ENCODE data around the gene RAB26.

The RAB26 gene

DNA sequence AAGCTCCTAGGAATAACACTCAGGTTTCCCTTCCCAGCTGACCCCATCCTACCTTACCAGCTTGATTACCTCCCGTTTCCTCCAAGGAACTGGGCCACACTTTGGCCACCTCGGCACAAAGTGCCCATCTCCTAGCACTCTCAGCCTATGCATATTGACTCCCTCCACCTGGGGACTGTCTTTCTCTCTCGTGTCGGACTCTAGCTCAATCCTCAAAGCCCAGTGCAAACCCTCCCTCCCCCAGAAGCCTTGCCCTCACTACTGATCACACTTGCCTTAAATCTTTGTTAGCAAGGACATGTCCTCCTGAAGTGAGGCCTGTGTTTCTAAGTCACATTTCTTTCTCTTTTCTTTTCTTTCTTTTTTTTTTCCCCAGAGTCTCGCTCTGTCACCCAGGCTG lies 2.6 kb upstream of the RAB26 start:
- DNase-seq: no peak

DNA sequence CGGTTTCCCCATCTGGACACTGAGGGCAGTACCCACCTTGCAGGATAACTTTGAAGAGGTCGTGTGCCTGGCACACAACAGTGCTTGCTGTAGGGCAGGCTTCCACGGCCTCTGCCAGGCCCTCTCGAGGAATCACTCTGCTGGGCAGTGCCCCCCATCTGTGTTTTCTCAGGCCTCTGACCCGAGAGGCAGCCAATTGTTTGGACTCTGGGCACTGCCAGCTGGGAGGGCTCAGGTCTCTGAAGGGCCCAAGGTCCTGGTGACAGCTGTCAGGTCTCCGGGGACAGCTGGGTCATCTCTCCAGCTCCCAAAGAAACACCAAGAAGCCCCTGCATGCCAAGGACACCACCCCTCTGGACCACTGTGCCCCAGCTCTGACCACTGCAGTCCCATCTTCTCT lies 1.0 kb upstream of the RAB26 start:
- DNase-seq: no peak

DNA sequence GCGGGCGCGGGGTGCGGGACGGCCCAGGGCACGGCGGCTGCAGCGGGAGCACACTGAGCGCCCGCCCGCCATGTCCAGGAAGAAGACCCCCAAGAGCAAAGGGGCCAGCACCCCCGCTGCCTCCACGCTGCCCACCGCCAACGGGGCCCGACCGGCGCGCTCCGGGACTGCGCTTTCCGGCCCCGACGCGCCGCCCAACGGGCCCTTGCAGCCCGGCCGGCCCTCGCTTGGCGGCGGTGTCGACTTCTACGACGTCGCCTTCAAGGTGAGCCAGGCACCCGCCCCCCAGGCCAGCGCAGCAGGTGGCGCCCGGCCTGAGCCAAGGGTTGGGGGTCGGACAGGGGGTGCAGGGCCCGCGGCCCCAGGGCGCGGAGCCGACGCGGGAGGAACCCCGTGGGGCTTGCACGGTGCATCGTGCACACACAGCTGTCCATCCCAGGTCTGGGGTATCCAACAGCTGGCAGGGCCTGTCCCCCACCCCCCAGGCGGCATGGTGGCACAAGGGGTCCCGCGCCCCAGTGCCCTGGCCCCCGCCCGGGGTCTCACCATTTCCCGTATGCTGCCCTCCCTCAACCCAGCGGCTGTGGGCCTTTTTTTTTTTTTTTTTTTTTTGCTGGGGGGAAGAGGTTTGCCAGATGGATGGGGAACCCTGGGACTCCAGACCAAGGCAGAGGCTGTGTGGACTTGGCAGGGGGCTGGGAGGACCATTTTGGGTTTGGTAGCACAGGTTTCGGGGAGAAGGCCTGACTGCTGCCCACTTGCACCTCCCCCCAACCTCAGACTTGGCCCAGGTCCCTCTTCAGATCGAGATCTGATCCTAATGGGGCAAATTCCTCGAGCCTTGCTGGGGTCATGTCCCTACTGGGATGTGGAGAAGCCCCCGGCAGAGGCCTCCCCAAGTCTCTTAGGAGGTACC lies 547 bp downstream of the RAB26 start:
- no peak for DNase-seq

DNA sequence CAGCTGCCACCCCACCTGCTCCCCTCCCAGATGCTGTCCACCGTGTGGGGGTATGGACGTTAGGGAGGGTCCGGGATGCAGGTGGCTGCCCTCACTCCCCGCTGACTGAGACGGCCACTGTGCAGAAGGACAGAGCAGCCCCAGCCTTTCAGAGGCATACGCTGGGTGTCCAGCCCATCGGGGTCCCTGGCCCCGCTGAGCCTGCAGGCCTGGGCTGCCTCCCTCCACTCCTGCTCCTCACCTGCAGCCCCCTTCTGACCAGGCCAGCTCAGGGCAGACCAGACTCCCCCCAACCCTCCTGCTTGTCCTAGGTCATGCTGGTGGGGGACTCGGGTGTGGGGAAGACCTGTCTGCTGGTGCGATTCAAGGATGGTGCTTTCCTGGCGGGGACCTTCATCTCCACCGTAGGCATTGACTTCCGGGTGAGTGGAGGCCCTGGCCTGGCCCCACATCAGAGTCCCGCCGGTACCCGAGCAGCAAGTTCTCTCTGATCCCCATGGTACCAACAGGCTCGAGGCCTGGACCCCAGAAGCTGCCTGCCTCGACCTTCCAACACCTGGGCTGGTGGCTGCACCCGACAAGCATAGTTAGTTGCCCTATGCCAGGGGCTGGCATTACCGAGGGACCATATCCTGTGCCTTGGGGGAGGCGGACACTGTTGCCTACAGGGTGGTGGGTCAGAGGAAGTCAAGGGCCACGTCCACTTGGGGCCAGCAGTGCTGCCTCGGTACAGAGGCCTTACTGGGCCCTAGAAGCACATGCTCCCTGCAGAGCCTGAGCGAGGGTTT lies 1.4 kb downstream of the RAB26 start:
- no peak for DNase-seq

DNA sequence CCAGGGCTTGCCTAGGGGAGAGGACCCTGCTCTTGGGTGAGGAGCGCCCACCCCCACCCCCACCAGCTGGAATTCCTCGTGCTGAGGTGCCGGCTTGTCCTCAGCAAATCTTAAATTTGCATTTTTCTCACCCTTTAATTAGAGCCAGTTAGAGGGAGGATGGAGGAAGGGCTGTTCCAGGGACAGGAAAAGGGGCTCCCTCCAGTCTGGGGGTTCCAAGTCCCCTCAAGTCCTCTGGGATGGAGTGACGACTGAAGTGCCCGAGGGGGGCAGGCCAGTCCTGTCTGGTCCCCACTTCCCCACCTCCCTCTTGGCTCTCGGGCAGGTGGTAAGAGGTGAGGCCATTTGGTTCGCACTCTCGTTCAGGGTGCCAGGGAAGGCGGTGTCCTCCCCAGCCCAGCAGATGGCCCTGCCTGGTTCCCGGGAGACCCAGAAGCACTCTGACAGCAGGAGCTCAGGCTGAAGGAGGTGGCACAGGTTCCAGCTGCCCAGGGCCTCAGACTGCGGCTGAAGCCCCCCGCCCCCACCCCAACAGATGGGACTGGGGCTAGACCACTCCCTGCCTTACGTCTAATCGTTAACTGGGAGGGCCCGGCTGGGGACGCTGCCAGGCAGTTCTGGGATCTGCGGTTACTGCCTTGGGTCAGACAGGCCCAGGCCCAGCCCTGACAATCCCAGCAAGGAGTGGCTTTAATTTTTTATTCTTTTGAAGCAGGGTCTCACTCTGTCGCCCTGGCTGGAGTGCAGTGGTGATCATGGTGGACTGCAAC lies 2.2 kb downstream of the RAB26 start:
- DNase-seq: no peak

DNA sequence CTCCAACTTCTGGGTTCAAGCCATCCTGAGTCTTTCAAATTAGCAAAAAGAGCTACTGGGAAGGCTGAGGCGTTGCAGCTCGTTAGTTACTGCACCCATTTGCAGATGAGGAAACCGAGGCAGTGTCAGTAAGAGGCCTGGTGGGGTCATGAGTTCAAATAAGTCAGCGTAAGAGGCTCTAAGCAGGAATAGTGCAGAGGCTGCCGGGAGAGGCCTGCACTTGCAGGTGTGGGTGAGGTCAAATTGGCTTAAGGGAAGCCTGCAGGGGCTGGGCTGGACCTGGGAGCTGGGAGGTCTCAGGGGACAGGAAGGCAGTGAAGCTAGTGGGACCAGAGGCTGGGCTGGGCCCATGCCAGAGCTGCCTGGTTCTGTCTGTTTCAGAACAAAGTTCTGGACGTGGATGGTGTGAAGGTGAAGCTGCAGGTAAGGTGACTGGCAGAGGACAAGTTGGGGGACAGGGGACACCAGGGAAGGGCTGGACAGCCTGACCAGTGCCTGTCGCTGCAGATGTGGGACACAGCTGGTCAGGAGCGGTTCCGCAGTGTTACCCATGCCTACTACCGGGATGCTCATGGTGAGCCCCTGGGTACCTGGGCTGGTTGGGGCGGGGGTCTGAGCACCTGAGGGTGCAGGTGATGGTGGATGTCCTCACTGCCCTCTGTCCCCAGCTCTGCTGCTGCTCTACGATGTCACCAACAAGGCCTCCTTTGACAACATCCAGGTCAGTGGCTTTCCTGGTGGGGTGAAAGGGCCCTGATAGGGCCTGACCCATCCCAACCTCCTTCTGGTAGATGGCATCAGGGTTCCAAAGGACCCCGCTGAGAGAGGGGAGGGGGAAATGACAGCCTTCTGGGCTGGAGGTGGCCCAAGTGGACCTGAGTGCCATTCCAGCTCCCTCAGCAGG lies 3.0 kb downstream of the RAB26 start:
- no peak for DNase-seq

DNA sequence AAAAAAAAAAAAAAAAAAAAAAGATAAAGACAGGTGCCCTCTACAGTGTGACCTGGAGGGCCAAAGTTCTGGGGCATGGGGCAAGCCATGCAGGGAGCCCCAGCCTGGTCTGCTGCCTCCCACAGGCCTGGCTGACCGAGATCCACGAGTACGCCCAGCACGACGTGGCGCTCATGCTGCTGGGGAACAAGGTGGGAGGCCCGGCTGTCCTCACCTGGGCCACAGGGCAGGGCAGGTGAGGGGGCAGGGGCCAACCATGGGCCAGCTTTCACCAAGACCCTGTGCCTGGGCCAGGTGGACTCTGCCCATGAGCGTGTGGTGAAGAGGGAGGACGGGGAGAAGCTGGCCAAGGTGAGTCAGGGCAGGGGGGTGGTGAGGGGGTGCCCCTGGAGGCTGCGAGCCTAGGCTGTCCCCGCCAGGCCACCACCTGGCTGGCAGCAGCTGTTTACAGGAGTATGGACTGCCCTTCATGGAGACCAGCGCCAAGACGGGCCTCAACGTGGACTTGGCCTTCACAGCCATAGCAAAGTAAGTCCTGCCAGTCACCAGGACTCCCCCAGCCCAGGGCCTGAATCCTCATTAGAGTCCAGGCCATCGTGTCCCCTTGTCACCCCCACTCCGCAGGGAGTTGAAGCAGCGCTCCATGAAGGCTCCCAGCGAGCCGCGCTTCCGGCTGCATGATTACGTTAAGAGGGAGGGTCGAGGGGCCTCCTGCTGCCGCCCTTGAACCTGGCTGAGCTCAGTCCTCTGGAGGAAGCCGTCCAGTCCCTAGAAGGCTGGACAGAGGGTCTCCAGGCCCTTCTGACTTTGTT lies 4.5 kb downstream of the RAB26 start:
- DNase-seq: no peak

DNA sequence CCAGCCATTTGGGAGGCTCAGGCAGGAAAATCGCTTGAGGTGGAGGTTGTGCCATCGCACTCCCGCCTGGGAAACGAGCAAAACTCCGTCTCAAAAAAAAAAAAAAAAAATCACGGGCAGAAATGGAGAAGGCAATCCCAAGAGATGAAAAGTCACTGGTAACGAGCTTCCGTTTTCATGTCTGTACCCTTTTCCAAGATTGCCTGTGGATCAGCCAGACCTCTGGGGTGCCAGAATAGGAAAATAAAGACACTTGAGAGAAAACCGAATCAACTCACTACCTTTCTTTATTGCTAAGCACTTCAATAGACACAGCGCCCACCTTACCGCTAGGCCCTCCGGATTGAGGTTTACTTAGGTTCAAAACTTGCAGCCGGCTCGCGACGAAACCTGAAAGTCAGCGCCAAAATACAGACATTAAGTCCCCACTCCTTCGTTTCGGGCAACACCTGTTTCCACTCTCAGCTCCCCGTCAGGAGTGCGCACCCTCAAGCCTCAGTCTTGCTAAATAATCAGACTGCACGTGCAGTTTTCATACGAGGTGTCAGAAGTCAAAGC lies 6.2 kb downstream of the RAB26 start:
- no peak for DNase-seq

DNA sequence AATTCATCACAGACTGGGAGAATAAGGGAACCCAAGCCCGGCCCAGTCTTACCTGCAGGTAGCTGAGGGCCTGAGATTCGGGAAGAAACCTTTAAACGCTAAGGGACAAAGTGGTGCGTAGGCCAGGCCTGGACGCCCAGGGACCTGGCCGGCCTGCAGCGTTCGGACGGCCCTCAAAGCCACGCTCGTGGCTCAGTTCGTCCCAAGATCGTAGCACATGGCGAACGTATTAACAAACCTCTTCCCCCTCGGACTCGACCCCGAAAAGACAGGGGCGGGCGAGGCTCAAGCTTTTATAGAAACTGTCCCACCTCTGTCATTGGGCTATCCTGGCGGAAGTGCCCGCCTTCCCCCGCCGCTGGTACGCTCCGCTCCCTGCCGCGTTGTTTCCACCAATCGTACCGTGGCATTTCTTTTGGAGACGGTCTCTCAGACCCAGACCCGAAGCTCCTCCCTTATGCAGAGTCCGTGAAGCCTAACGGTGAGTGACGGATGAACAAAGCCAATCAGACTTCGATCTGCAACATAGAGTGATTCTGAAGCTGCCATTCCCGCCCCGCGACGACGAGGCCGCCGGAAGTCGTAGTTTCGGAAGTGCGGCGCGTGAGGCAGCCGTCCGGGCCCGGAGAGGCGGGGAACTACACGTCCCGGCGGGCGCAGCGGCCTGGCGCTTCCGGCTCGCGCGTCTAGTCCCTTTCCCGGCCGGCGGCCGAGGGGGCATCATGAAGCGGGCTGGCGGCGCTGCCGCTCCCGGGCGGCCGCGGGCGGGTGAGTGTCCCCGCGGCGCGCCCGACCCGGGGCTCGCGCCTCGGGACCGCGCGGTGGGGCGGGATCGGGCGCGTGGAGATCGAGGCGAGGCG lies 6.9 kb downstream of the RAB26 start, which contains the start of gene TRAF7:
TRAF7 (plus strand) TSS at position 692 of the 860 bp plus-strand sequence. CDS start 8,139 bp downstream, outside the sequence.
- peak; percentile 57 for DNase-seq

DNA sequence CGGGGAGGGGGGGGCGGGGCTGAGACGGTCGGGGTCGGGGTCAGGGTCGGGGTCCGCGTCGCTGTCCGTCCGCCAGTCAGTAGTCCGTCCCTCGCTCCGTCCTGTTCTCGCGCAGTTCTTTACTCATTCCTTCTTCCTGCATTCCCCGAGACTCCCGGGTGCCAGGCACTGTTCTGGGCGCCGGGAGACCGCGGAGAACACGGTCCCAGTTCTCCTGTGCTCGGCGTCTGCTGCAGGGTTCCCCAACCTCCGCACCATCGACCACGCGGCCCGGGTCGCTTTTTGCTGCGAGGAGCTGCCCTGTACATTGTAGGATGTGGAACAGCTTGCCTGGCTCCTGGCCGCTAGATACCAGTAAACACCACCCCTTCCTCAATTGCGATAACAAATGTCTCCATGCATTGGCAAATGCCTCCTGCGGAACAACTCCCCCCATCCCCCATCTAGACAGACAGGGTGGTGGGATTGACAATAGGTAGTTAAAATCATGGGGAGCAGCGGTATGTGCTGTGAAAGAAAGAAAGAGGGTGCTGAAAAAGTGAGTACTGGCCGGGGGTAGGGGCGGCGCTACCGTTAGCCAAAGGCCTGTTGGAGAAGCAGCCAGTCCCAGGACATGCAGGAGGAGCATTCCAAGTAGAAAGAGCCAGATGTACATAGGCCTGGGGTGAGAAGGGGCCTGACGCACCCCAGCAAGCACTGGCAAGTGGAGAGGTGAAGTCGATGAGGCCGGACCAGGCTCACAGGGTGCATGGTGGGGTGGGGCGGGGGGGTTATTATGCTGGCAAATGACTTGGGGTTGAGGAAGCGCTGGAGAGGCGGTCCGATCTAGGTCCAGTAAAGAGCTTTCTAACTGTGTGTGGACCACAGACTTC lies 7.8 kb downstream of the RAB26 start:
- no peak for DNase-seq

DNA sequence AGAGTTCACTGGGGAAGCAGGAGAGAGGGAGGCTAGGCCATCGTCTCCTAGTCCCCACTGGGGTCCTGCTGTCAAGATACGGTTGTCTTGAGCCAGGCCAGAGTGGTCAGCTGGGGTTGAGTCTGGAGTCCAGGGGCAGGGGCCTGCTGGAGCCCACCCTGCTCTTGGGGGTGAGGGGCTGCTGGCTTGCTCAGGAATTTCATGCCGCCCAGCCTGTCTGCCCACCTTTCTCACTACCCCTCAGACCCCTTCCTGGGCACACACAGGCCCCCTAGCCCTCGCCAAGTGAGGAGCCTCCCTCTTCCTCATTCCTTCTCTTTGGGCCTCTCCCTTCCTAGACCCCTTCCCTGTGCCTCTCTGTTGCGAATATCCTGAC lies 8.4 kb downstream of the RAB26 start:
- no peak for DNase-seq

DNA sequence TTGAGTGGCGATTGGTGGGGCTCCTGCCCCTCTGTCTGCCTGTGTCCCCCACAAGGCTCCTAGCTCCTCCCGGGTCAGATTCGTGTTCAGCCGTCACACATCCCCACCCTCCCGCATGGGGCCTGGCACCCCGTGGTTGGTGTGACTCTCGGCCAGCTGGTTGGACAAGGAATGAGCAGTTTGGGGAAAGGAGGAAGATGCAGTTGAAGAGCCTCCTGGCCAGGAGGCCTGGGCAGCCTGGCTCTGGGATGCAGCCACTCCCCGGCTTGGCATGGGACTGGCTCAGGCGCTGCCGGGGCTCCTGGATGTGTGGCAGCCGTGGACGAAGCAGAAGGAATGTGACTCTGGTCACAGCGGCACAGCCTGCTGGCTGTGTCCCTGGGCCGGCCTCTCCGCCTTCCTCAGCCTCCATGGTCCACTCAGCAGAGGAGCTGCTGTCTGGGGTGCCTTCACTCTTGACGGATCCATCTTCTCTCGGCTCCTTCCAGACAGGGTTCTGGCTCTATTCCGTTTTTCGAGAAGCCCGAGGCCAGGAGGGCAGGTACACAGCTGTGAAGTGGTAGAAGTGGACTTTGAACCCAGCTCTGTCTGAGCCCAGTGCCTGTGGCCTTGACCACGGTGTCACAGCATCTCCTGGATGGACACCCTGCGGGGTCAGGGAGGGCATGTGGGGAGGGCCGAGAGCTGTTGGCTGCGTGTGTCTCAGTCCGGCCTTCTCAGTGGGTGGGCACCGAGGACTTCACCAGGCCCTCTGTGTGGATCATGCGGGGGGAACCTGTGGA lies 9.2 kb downstream of the RAB26 start:
- no peak for DNase-seq

DNA sequence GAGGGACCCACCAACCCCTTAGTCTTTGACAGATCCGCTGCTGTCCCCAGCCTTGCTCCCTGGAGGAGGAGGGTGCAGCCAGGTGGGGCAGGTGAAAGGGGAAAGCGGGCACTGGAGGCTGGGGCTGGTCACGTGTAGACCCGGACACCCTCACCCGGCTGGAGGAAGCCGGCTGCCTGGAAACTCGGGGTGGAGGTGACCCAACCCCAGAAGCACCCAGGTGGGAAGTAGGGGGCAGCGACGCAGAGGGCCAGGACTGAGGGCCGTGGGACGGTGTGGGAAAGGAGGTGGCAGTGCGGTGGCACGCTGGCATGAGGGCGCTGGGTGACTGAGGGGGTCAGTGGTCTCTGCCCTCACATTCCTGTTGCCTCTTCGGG lies 9.8 kb downstream of the RAB26 start:
- DNase-seq: no peak

DNA sequence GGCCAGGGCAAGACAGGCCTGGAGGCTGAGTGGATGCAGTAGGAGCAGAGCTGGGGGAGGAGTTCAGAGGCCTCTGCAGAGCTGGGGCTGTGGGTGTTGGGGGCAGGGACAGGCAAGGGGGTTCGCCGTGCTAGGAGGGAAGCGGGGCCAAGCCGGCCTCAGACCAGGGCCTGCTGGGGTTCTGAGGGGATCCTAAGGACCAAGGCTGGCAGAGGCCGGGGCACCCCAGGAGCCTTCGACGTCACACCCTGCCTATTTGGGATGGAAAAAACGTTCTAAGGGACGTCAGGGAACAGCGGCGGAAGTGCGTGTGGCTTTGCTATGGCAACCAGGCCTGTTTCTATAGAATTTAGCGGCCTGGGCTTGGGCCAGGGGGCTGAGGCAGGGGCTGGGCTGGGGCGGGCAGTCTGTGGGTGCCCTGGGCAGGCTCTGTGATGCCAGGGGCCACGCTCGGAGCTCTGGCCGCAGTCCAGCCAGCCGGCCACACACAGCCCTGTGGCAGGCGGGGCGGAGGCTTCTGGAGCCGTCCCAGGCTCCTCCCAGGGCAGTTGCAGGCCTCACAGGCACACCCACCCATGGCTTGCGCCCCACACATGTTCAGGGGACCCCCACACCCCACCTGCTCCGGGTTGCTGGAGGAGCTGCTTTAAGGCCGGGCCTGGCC lies 10.9 kb downstream of the RAB26 start:
- DNase-seq: no peak

DNA sequence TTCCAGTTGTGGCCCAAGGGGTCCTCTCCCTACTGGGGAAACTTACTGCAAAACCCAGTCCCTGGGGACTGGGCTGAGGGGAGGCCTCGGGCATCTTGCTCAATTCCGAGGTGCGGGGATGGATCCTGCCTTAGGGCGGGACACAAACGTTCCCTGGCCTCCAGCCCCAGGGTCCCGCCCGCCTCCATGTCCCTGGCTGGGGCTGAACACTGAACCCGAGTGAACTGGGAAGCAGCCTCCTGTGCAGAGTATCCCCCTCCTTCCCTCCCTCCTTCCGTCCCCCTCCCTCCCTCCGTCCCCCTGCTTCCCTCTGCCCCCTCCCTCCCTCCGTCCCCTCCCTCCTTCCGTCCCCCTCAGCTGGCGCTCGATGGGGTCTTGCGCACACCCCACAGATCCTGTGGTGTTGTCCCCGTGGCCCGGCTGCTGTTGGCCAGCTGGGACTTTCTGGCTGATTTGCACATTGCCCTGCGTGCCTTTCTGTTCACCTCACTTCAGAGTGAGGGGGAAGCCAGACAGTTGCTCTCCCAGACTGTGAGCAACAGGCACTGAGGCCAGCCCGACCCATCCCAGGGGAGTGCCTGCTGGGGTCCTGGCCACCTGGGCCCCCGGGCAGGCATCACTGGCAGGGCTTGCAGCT lies 12.6 kb downstream of the RAB26 start:
- no peak for DNase-seq

DNA sequence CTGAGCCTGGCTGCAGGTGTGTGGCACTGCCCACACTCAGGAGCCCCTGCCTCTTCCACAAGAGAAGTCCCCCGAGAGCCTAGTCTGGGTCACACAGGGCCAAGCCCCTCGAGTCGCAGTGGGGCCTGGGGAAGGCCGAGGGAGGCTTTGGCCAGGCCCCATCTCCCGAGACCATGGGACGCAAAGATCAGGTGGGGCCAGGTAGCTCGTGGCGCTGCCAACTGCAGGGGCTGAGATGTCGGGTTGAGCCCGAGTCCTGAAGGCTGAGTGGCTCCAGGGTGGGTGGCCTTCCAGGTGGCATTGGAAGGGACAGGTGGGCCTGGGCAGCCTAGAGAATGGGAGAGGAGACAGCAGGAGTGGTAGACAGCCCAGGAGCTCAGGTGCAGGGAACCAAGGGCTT lies 13.5 kb downstream of the RAB26 start:
- no peak for DNase-seq

DNA sequence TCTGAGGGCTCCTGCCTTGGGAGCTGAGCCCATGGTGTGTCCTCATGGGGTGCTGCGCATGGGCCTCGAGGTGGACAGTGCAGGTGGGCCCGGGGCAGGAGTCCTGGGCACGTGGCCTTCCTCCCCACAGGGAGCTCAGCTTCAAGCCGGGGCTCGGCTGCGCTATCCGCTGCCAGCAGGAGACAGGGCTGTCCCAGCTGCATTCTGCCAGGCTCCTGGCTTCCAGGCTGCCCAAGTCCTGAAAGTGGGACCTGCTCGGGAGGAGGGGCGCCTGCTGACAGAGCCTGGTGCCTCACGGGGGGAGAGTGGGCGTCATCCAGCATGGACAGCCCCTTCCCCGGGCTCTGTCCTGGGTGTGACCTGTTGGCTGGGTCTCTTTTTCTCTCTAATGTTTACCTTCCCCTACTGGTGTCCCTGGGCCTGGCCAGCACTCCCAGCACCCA lies 14.3 kb downstream of the RAB26 start:
- no peak for DNase-seq
